ENCODE measurements around the gene AMER1.

Gene AMER1

DNA sequence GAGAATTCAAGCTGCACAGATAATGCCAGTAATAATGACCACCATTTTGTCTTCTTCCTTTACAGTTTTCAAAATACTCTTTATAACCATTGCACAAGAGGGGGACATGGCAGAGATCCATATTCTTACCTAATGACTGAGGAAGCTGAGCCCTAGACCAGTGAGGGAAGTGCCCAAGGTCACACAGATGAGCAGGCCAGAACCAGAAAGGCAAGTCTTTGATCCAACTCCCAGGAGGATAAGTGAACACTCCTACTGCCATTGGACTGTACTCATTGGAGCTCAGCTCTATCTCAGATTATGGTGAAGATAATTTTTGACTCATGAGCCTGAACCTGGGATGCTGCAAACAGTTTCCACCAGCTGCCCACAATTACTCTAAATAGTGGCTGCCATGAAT lies 28.6 kb downstream of the AMER1 start:
- no peak for ATAC-seq
- TF ChIP-seq ZNF8 (CRISPR knock-in tag; IDR thresholded peaks at IDR 0.05) (no peak), ZC3H10 (CRISPR knock-in tag; IDR thresholded peaks at IDR 0.05) (no peak), TOX (CRISPR knock-in tag; IDR thresholded peaks at IDR 0.05; ENCODE audit: borderline replicate concordance) (no peak), RARB (CRISPR knock-in tag; IDR thresholded peaks at IDR 0.05) (no peak), ISL1 (CRISPR knock-in tag; IDR thresholded peaks at IDR 0.05) (no peak), CSDC2 (CRISPR knock-in tag; IDR thresholded peaks at IDR 0.05) (no peak), ARNTL (CRISPR knock-in tag; IDR thresholded peaks at IDR 0.05; ENCODE audit: borderline replicate concordance, low read depth) (no peak), ZNF70 (CRISPR knock-in tag; IDR thresholded peaks at IDR 0.05) (no peak), TSHZ2 (CRISPR knock-in tag; IDR thresholded peaks at IDR 0.05) (no peak), ZFP3 (CRISPR knock-in tag; IDR thresholded peaks at IDR 0.05) (no peak), ZNF565 (CRISPR knock-in tag; conservative IDR thresholded peaks at IDR 0.05; ENCODE audit: low read depth) (no peak)
- TF ChIP-seq, protein P1, sequence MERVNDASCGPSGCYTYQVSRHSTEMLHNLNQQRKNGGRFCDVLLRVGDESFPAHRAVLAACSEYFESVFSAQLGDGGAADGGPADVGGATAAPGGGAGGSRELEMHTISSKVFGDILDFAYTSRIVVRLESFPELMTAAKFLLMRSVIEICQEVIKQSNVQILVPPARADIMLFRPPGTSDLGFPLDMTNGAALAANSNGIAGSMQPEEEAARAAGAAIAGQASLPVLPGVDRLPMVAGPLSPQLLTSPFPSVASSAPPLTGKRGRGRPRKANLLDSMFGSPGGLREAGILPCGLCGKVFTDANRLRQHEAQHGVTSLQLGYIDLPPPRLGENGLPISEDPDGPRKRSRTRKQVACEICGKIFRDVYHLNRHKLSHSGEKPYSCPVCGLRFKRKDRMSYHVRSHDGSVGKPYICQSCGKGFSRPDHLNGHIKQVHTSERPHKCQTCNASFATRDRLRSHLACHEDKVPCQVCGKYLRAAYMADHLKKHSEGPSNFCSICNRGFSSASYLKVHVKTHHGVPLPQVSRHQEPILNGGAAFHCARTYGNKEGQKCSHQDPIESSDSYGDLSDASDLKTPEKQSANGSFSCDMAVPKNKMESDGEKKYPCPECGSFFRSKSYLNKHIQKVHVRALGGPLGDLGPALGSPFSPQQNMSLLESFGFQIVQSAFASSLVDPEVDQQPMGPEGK (CRISPR knock-in tag; IDR thresholded peaks at IDR 0.05; ENCODE audit: borderline replicate concordance) = no peak
- TF ChIP-seq, protein P2, sequence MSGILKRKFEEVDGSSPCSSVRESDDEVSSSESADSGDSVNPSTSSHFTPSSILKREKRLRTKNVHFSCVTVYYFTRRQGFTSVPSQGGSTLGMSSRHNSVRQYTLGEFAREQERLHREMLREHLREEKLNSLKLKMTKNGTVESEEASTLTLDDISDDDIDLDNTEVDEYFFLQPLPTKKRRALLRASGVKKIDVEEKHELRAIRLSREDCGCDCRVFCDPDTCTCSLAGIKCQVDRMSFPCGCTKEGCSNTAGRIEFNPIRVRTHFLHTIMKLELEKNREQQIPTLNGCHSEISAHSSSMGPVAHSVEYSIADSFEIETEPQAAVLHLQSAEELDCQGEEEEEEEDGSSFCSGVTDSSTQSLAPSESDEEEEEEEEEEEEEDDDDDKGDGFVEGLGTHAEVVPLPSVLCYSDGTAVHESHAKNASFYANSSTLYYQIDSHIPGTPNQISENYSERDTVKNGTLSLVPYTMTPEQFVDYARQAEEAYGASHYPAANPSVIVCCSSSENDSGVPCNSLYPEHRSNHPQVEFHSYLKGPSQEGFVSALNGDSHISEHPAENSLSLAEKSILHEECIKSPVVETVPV (CRISPR knock-in tag; IDR thresholded peaks at IDR 0.05) = no peak
- TF ChIP-seq, protein P3, sequence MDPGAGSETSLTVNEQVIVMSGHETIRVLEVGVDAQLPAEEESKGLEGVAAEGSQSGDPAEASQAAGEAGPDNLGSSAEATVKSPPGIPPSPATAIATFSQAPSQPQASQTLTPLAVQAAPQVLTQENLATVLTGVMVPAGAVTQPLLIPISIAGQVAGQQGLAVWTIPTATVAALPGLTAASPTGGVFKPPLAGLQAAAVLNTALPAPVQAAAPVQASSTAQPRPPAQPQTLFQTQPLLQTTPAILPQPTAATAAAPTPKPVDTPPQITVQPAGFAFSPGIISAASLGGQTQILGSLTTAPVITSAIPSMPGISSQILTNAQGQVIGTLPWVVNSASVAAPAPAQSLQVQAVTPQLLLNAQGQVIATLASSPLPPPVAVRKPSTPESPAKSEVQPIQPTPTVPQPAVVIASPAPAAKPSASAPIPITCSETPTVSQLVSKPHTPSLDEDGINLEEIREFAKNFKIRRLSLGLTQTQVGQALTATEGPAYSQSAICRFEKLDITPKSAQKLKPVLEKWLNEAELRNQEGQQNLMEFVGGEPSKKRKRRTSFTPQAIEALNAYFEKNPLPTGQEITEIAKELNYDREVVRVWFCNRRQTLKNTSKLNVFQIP (CRISPR knock-in tag; IDR thresholded peaks at IDR 0.05; ENCODE audit: borderline replicate concordance, low read depth) = no peak

GRCh38 chrX:64169988-64170387 lies 35.5 kb downstream of the AMER1 start:
- TF ChIP-seq ZNF70 (CRISPR knock-in tag; IDR thresholded peaks at IDR 0.05) (no peak), ZC3H10 (CRISPR knock-in tag; IDR thresholded peaks at IDR 0.05) (no peak), PPARA (CRISPR knock-in tag; IDR thresholded peaks at IDR 0.05; ENCODE audit: borderline replicate concordance) (no peak), ZNF565 (CRISPR knock-in tag; conservative IDR thresholded peaks at IDR 0.05; ENCODE audit: low read depth) (no peak), TSHZ2 (CRISPR knock-in tag; IDR thresholded peaks at IDR 0.05) (no peak), CREB5 (CRISPR knock-in tag; IDR thresholded peaks at IDR 0.05; ENCODE audit: low read depth) (no peak)
- TF ChIP-seq, protein P3 (CRISPR knock-in tag; IDR thresholded peaks at IDR 0.05; ENCODE audit: borderline replicate concordance, low read depth) = no peak
- no peak for ATAC-seq
